ENCODE measurements around the gene SGMS1. TPM values are rescaled to one million over a fixed set of nuclear protein-coding genes. Genes with fewer than 3 reads are reported as not detected.

Gene SGMS1
- total RNA-seq, 1 donor from 2014 or later: 25.6 TPM

DNA sequence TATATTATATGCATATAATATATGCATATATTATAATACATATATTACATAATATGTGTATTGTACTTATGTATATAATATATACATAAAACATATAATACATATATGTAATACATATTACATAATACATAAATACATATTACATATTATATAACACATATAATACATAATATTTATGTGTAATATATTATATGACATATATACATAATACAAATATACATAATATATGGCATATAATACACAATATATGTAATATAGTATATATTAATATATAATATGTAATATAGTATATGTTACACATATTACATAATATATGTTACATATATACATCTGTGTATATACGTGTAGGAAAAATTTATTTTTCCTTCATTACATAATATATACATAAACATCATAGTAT lies 63.4 kb downstream of the SGMS1 start:
- no peak for DNase-seq (ENCODE audit: low read depth)
- Histone ChIP-seq H3K79me2 (ENCODE audit: insufficient read depth, low read length) (no peaks in the 10 kb centered on the region), H3K4me2 (ENCODE audit: low read length) (no peak overlapping the region), H3K27ac (ENCODE audit: low read depth, low read length) (no peak overlapping the region), H3K27me3 (ENCODE audit: insufficient read depth, low read length) (no peaks in the 10 kb centered on the region), H3K36me3 (ENCODE audit: insufficient read depth, low read length) (no peaks in the 10 kb centered on the region), H4K20me1 (ENCODE audit: insufficient read depth, low read length) (peaks cover 9% of the 10 kb centered on the region), H3K9me3 (ENCODE audit: insufficient read depth, low read depth, low read length) (no peaks in the 10 kb centered on the region), H3K9ac (ENCODE audit: low read length) (no peak overlapping the region), H3K4me1 (ENCODE audit: insufficient read depth, low read length) (peaks cover 10% of the 10 kb centered on the region), H2AFZ (ENCODE audit: low read depth, low read length) (no peak overlapping the region), H3K4me3 (ENCODE audit: insufficient read depth, low read depth, low read length) (no peak overlapping the region)
- FAIRE-seq: no peak
- Mint-ChIP-seq H3K36me3 (ENCODE audit: low read depth, unreplicated experiment) (no peaks in the 10 kb centered on the region), H3K27me3 (ENCODE audit: low read depth, unreplicated experiment) (no peaks in the 10 kb centered on the region), H3K4me3 (ENCODE audit: unreplicated experiment) (no peak overlapping the region), H3K9me3 (ENCODE audit: unreplicated experiment) (no peaks in the 10 kb centered on the region), H3K4me1 (ENCODE audit: low read depth, unreplicated experiment) (peaks cover 20% of the 10 kb centered on the region), H3K27ac (ENCODE audit: unreplicated experiment) (no peak overlapping the region)
- no peak for TF ChIP-seq EZH2 (IDR thresholded peaks at IDR 0.05; ENCODE audit: insufficient read depth, low read length)
- TF ChIP-seq, protein P1, sequence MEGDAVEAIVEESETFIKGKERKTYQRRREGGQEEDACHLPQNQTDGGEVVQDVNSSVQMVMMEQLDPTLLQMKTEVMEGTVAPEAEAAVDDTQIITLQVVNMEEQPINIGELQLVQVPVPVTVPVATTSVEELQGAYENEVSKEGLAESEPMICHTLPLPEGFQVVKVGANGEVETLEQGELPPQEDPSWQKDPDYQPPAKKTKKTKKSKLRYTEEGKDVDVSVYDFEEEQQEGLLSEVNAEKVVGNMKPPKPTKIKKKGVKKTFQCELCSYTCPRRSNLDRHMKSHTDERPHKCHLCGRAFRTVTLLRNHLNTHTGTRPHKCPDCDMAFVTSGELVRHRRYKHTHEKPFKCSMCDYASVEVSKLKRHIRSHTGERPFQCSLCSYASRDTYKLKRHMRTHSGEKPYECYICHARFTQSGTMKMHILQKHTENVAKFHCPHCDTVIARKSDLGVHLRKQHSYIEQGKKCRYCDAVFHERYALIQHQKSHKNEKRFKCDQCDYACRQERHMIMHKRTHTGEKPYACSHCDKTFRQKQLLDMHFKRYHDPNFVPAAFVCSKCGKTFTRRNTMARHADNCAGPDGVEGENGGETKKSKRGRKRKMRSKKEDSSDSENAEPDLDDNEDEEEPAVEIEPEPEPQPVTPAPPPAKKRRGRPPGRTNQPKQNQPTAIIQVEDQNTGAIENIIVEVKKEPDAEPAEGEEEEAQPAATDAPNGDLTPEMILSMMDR (IDR thresholded peaks at IDR 0.05; ENCODE audit: insufficient read depth, low read depth, low read length): no peak

DNA sequence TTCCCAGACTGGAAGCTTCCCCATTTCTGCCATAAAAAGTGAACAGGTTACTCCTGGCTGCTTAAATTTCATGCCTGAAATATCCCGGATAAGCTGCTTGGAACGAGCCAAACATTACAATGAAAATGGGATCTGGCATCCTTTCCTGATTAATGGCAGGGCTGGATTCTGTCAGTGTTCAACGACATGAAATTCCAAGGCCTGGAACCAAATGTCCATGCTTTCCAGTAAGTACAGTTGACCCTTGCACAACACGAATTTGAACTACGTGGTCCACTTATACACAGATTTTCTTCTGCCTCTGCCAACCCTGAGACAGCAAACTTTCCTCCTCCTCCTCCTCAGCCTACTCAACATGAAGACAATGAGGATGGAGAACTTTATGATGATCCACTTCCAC lies 65.4 kb downstream of the SGMS1 start:
- no peaks in the 10 kb centered on the region for H3K27me3 Mint-ChIP-seq (ENCODE audit: low read depth, unreplicated experiment)
- Histone ChIP-seq H3K4me3 (ENCODE audit: insufficient read depth, low read depth, low read length) (no peak overlapping the region), H3K9me3 (ENCODE audit: insufficient read depth, low read depth, low read length) (no peaks in the 10 kb centered on the region), H3K4me2 (ENCODE audit: low read length) (no peak overlapping the region), H2AFZ (ENCODE audit: low read depth, low read length) (no peak overlapping the region), H4K20me1 (ENCODE audit: insufficient read depth, low read length) (peaks cover 9% of the 10 kb centered on the region), H3K9ac (ENCODE audit: low read length) (no peak overlapping the region), H3K27ac (ENCODE audit: low read depth, low read length) (no peak overlapping the region), H3K27me3 (ENCODE audit: insufficient read depth, low read length) (no peaks in the 10 kb centered on the region), H3K36me3 (ENCODE audit: insufficient read depth, low read length) (no peaks in the 10 kb centered on the region), H3K4me1 (ENCODE audit: insufficient read depth, low read length) (peaks cover 10% of the 10 kb centered on the region), H3K79me2 (ENCODE audit: insufficient read depth, low read length) (no peaks in the 10 kb centered on the region)
- no peaks in the 10 kb centered on the region for H3K9me3 Mint-ChIP-seq (ENCODE audit: unreplicated experiment)
- H3K36me3 Mint-ChIP-seq (ENCODE audit: low read depth, unreplicated experiment): no peaks in the 10 kb centered on the region
- peak; percentile 69 for DNase-seq (ENCODE audit: low read depth)
- no peak overlapping the region for H3K4me3 Mint-ChIP-seq (ENCODE audit: unreplicated experiment)
- no peak overlapping the region for H3K27ac Mint-ChIP-seq (ENCODE audit: unreplicated experiment)
- peaks cover 27% of the 10 kb centered on the region for H3K4me1 Mint-ChIP-seq (ENCODE audit: low read depth, unreplicated experiment)
- TF ChIP-seq EZH2 (IDR thresholded peaks at IDR 0.05; ENCODE audit: insufficient read depth, low read length): no peak
- TF ChIP-seq, protein P1 (IDR thresholded peaks at IDR 0.05; ENCODE audit: insufficient read depth, low read depth, low read length): no peak
- no peak for FAIRE-seq

DNA sequence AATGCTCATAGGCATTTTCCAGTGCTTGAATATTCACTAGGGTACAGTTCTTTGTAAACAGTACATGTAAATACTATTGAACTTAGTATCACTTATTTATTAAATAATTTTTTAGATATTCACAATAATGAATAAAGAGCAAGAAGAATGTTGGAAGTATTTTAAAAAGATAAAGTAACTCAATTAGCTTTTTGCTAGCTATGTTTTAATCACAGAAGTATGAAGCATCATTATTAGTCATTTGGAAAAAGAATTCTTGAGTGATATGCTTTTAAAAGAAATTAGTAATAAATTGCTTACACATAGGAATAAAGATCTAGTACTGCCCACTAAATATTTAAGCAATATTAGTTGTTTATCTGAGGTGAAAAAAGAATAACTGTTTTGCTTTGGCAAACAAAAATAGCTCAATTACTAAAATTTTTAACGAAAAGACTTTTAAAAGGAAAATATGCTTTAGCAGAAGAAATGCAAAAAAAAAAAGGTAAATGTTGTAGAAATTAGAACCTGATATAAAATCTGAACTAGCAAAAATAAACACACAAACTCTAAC lies 66.5 kb downstream of the SGMS1 start:
- Histone ChIP-seq H3K36me3 (ENCODE audit: insufficient read depth, low read length) (no peaks in the 10 kb centered on the region), H3K27me3 (ENCODE audit: insufficient read depth, low read length) (no peaks in the 10 kb centered on the region), H3K9me3 (ENCODE audit: insufficient read depth, low read depth, low read length) (no peaks in the 10 kb centered on the region), H2AFZ (ENCODE audit: low read depth, low read length) (no peak overlapping the region), H3K27ac (ENCODE audit: low read depth, low read length) (no peak overlapping the region), H3K9ac (ENCODE audit: low read length) (no peak overlapping the region), H4K20me1 (ENCODE audit: insufficient read depth, low read length) (peaks cover 15% of the 10 kb centered on the region), H3K79me2 (ENCODE audit: insufficient read depth, low read length) (no peaks in the 10 kb centered on the region), H3K4me3 (ENCODE audit: insufficient read depth, low read depth, low read length) (no peak overlapping the region), H3K4me2 (ENCODE audit: low read length) (no peak overlapping the region), H3K4me1 (ENCODE audit: insufficient read depth, low read length) (peaks cover 14% of the 10 kb centered on the region)
- Mint-ChIP-seq H3K4me1 (ENCODE audit: low read depth, unreplicated experiment) (peaks cover 32% of the 10 kb centered on the region), H3K36me3 (ENCODE audit: low read depth, unreplicated experiment) (no peaks in the 10 kb centered on the region), H3K27ac (ENCODE audit: unreplicated experiment) (no peak overlapping the region), H3K27me3 (ENCODE audit: low read depth, unreplicated experiment) (no peaks in the 10 kb centered on the region), H3K4me3 (ENCODE audit: unreplicated experiment) (no peak overlapping the region), H3K9me3 (ENCODE audit: unreplicated experiment) (no peaks in the 10 kb centered on the region)
- DNase-seq (ENCODE audit: low read depth) (no peak), FAIRE-seq (no peak)
- TF ChIP-seq EZH2 (IDR thresholded peaks at IDR 0.05; ENCODE audit: insufficient read depth, low read length): no peak
- TF ChIP-seq, protein P1 (IDR thresholded peaks at IDR 0.05; ENCODE audit: insufficient read depth, low read depth, low read length): no peak
